Globus pallidus (tissue), 1 donor: Measurements from ENCODE around the gene SYT11.
"Not testable (repeated sequence)": the region's sequence is repeated elsewhere in the genome, so short reads cannot be mapped to it uniquely, and the experiment has no call there.

Experiments
- DNase-seq: peaks from one replicate; pipeline ENCODE4 v3.0.0-alpha.2; 2015; ENCODE audit warnings: low spot score

The SYT11 gene

GRCh38 chr1:155860970-155861510, 1.7 kb downstream of the SYT11 start:
- no peak for DNase-seq

GRCh38 chr1:155861896-155862295, 2.5 kb downstream of the SYT11 start:
- DNase-seq = no peak

- no peak for DNase-seq
These were observed 5.0 kb downstream of the SYT11 start for GRCh38 chr1:155864393-155864792.

- no peak for DNase-seq
These were observed 8.4 kb downstream of the SYT11 start for GRCh38 chr1:155867766-155868165.

- peak; percentile 98 for DNase-seq
These were observed 12.0 kb downstream of the SYT11 start for GRCh38 chr1:155871390-155871789.

GRCh38 chr1:155872527-155872926, 13.2 kb downstream of the SYT11 start:
- peak; percentile 88 for DNase-seq

- DNase-seq = no peak
These were observed 14.5 kb downstream of the SYT11 start for GRCh38 chr1:155873860-155874259.

- no peak for DNase-seq
These were observed 18.6 kb downstream of the SYT11 start for GRCh38 chr1:155877945-155878344.

GRCh38 chr1:155880251-155880650, 20.9 kb downstream of the SYT11 start:
- no peak for DNase-seq

- DNase-seq = no peak
These were observed 21.6 kb downstream of the SYT11 start for GRCh38 chr1:155880950-155881349.

GRCh38 chr1:155882235-155882634, 22.9 kb downstream of the SYT11 start:
- no peak for DNase-seq

- no peak for DNase-seq
These were observed 23.4 kb downstream of the SYT11 start for GRCh38 chr1:155882766-155883165.

GRCh38 chr1:155884031-155884960, 24.9 kb downstream of the SYT11 start:
- no peak for DNase-seq

GRCh38 chr1:155884982-155885381, 25.6 kb downstream of the SYT11 start:
- no peak for DNase-seq

GRCh38 chr1:155888481-155888880, 29.1 kb downstream of the SYT11 start:
- no peak for DNase-seq

- DNase-seq = no peak
These were observed 30.2 kb downstream of the SYT11 start for GRCh38 chr1:155889566-155889965.

- DNase-seq = no peak
These were observed 30.9 kb downstream of the SYT11 start for GRCh38 chr1:155890251-155890650.

GRCh38 chr1:155892796-155893195, 33.4 kb downstream of the SYT11 start:
- DNase-seq = no peak

- DNase-seq = no peak
These were observed 34.2 kb downstream of the SYT11 start for GRCh38 chr1:155893389-155894142.

GRCh38 chr1:155895617-155896016, 36.2 kb downstream of the SYT11 start:
- DNase-seq = not testable (repeated sequence)

GRCh38 chr1:155896476-155896875, 37.1 kb downstream of the SYT11 start:
- not testable (repeated sequence) for DNase-seq

GRCh38 chr1:155897746-155898145, 38.4 kb downstream of the SYT11 start:
- no peak for DNase-seq

- DNase-seq = no peak
These were observed 39.5 kb downstream of the SYT11 start for GRCh38 chr1:155898888-155899287.
